Right lobe of liver (tissue), 6 donors: ENCODE results near the gene HNRNPA1. TPM values are rescaled to one million over a fixed set of nuclear protein-coding genes. Genes with fewer than 3 reads are reported as not detected.

ENCODE experiments used
- ATAC-seq, 4 donors: fragments of 200-7000 bp; cut with Tn5 transposase; one replicate each; pipeline ENCODE4 v1.9.1; 2020; ENCODE audit warnings: mild to moderate bottlenecking in 4 of 4, moderate library complexity in 4 of 4
- DNase-seq, 3 donors: peaks; one replicate each; pipeline ENCODE4 v3.0.0-alpha.2; 2020
- H3K27ac ChIP-seq, 3 donors: fragments of 200-600 bp; one replicate each; pipeline ENCODE4 v1.8.0; 2022
- H3K27me3 ChIP-seq, 2 donors: fragments of 200-600 bp; one replicate each; pipeline ENCODE4 v1.8.0; 2022
- H3K36me3 ChIP-seq, 4 donors: fragments of 200-600 bp; sonication (generic) in 1 of 4; one replicate each; pipeline versions ENCODE4 v1.5.1 to v1.8.0; 2017 to 2022; ENCODE audit warnings: control low read depth in 1 of 4
- H3K4me1 ChIP-seq, 4 donors: fragments of 200-600 bp; sonication (generic) in 1 of 4; one replicate each; pipeline versions ENCODE4 v1.5.1 to v1.8.0; 2017 to 2022; ENCODE audit warnings: control low read depth in 1 of 4
- H3K4me3 ChIP-seq, 3 donors: fragments of 200-600 bp; one replicate each; pipeline ENCODE4 v1.8.0; 2022
- H3K9me3 ChIP-seq, 4 donors: fragments of 200-600 bp; sonication (generic) in 1 of 4; one replicate each; pipeline versions ENCODE4 v1.5.1 to v1.8.0; 2017 to 2022; ENCODE audit warnings: control low read depth in 1 of 4
- POLR2A ChIP-seq: fragments of 450-650 bp; IDR thresholded peaks from one replicate; pipeline ENCODE4 v1.6.1; 2017; ENCODE audit warnings: antibody characterized with exemption, mild to moderate bottlenecking
- WGBS: methylation state at CpG from one replicate; pipeline ENCODE4 v1.1.6; 2018; ENCODE audit warnings: low coverage, low lambda C conversion rate; ENCODE audit not compliant: insufficient coverage; ENCODE audit errors: missing lambda C conversion rate; 5-methylcytosine and 5-hydroxymethylcytosine counted together
- intact Hi-C, 2 donors: fragments of 100-400 bp; cut with DNase I; formaldehyde crosslinking; loops; one replicate each; pipeline versions ENCODE4 v1.11.2 to v1.14.1; 2022
- total RNA-seq, 6 experiments: library from RNA; depleted of rRNA in 2 of 6; stranded (reverse); fragments of >200 nt in 2 of 6; fragmentation: NEBNext Ultra II Directional in 3 of 6; extraction: Animal tissue kit (Norgen Biotek cat#: 25700) in 3 of 6; gene quantifications; one replicate each; pipeline versions ENCODE4 v1.1.0 to v1.2.4, GENCODE V29; 2016 to 2023
- TF ChIP-seq, protein P1 (sequence below), 4 donors: fragments of 200-600 bp in 3 of 4; fragments of 450-650 bp in 1 of 4; IDR thresholded peaks; one replicate each; pipeline versions ENCODE4 v1.5.1 to v1.8.0; 2016 to 2022; ENCODE audit warnings: antibody characterized with exemption in 4 of 4, mild to moderate bottlenecking in 2 of 4
- donor health status: DM: no; HTN: yes; CAD: no.
- donor health status: DM: no; HTN: no; CAD: no.
- donor health status: DM: no; HTN: no; CAD: no.
- donor health status: DM: no; HTN: yes; CAD: no.
- donor health status: DM: no; HTN: yes; CAD: no.

Gene HNRNPA1
- total RNA-seq, 6 experiments from 2014 or later, result 87.3 to 211 (median 161) TPM

DNA sequence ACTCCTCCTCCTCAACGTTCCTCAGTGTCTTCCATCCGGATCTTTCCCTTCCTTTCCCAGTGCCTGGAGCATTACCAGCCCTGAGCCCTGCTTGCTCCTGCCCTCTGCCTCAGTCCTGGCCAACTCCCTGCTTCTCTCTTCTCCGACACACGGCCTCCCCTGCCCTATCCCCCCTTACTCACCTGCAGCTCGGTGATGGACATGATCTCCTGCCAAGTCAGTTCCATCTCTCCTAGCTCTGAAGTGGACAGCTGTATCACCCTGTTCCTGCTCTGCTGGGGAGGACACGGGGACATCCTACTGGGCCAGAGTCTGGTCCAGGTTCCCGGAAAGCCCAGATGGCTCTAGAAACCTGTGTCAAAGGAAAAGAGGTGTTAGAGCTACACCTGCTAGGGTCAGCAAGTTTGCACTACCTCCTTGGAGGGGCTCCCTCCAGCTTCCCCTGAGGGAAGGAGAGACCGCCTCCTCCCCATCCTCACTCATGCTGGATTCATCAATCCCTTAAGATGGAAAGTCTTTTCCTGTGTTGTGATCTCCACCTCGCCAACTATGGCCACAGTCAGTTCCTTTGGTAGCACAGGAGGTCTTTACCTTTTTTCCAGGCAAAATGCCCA lies 14.5 kb downstream of the HNRNPA1 start:
- H3K36me3 ChIP-seq, result no peaks in the 10 kb centered on the region

DNA sequence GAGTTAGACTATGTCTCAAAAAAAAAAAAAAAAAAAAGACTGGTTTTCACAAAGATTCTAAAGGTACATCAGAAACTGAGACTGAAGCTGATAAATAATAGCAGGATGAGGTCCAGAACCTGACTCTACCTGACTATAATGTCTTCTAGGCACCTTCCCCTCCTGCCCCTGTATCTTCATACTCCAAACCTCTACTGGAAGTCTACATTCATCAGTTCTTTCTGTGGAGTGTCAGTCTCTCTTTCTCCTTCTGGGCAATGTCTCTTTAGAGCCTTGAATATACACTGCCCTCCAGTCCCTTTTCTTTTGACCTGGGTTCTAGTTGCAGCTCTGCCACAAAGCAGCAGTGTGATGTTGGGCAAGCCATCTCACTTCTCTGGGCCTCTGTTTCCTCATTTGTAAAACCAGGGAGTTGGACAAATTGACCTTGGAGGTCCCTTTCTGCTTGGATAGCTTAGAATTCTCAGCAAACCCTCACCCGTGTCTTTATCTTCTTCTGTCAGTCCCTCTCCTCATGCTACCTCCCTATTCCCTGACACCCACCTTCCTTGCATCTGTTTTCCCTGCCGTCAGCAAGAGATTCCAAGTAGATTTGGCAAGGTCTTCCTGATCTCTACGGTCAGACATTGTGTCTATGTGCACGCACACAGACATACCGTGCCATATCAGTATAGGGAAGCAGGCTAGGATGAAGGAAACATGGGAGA lies 16.0 kb downstream of the HNRNPA1 start:
- DNase-seq, result no peak
- TF ChIP-seq POLR2A, result no peak
- TF ChIP-seq, protein P1, sequence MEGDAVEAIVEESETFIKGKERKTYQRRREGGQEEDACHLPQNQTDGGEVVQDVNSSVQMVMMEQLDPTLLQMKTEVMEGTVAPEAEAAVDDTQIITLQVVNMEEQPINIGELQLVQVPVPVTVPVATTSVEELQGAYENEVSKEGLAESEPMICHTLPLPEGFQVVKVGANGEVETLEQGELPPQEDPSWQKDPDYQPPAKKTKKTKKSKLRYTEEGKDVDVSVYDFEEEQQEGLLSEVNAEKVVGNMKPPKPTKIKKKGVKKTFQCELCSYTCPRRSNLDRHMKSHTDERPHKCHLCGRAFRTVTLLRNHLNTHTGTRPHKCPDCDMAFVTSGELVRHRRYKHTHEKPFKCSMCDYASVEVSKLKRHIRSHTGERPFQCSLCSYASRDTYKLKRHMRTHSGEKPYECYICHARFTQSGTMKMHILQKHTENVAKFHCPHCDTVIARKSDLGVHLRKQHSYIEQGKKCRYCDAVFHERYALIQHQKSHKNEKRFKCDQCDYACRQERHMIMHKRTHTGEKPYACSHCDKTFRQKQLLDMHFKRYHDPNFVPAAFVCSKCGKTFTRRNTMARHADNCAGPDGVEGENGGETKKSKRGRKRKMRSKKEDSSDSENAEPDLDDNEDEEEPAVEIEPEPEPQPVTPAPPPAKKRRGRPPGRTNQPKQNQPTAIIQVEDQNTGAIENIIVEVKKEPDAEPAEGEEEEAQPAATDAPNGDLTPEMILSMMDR (IDR thresholded peaks at IDR 0.05), result no peak
- H3K27me3 ChIP-seq, result no peaks in the 10 kb centered on the region

More for the DNA sequence above, 14.5 kb downstream of the HNRNPA1 start:
- H3K9me3 ChIP-seq, result no peaks in the 10 kb centered on the region
- H3K4me3 ChIP-seq, result no peak overlapping the region
- no peaks in the 10 kb centered on the region for H3K4me1 ChIP-seq
- DNase-seq (no peak), ATAC-seq (no peak)
- H3K27ac ChIP-seq, result no peak overlapping the region
- H3K27me3 ChIP-seq, result no peaks in the 10 kb centered on the region
- TF ChIP-seq, protein P1 (IDR thresholded peaks at IDR 0.05), result no peak
- no peak for TF ChIP-seq POLR2A
- WGBS, result 78% methylated on average over 7 of the region's 9 CpGs
- intact Hi-C loops, result loop anchor here (5.0 to 10.0 kb wide), 2 partner anchors 67 to 70 kb away; partner anchors contain the start of gene GPR84 (in 2 of the 2)

DNA sequence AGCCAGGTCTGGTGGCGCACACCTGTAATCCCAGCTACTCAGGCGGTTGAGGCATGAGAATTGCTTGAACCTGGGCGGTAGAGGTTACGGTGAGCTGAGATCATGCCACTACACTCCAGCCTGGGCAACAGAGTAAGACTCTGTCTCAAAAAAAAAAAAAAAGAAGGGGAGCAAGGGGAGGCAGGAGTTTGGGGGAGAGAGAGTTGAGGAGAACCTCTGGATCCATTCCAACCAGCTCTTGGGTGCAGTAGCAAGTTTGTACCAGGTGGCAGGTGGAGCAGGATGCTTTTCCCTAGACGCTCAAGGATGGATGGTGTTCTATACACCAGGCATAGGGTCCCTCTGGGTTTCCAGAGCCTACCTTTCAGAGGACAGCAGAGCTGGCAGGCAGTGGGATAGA lies 18.4 kb downstream of the HNRNPA1 start:
- H3K36me3 ChIP-seq, result no peaks in the 10 kb centered on the region
- TF ChIP-seq, protein P1 (IDR thresholded peaks at IDR 0.05), result no peak
- TF ChIP-seq POLR2A, result no peak
- H3K9me3 ChIP-seq, result no peaks in the 10 kb centered on the region
- intact Hi-C loops, result loop anchor here in 1 of 2 donors (10.0 kb wide), 1 partner anchor 66 kb away; the partner anchor contains the start of gene GPR84
- 64% methylated on average over 5 of the region's 5 CpGs for WGBS
- H3K4me1 ChIP-seq, result peaks cover 0 to 9% (median 0%) of the 10 kb centered on the region in 4 donors
- H3K27ac ChIP-seq, result no peak overlapping the region
- no peak for DNase-seq
- H3K27me3 ChIP-seq, result no peaks in the 10 kb centered on the region
- no peak for ATAC-seq
- H3K4me3 ChIP-seq, result no peak overlapping the region

More for the DNA sequence above, 16.0 kb downstream of the HNRNPA1 start:
- intact Hi-C loops, result loop anchor here in 1 of 2 donors (10.0 kb wide), 1 partner anchor 68 kb away; the partner anchor contains the start of gene GPR84
- H3K4me3 ChIP-seq, result no peak overlapping the region
- 69% methylated on average over 5 of the region's 5 CpGs for WGBS
- no peak overlapping the region for H3K27ac ChIP-seq
- H3K9me3 ChIP-seq, result no peaks in the 10 kb centered on the region
- no peak for ATAC-seq
- peaks cover 0 to 4% (median 0%) of the 10 kb centered on the region in 4 donors for H3K4me1 ChIP-seq
- H3K36me3 ChIP-seq, result no peaks in the 10 kb centered on the region

DNA sequence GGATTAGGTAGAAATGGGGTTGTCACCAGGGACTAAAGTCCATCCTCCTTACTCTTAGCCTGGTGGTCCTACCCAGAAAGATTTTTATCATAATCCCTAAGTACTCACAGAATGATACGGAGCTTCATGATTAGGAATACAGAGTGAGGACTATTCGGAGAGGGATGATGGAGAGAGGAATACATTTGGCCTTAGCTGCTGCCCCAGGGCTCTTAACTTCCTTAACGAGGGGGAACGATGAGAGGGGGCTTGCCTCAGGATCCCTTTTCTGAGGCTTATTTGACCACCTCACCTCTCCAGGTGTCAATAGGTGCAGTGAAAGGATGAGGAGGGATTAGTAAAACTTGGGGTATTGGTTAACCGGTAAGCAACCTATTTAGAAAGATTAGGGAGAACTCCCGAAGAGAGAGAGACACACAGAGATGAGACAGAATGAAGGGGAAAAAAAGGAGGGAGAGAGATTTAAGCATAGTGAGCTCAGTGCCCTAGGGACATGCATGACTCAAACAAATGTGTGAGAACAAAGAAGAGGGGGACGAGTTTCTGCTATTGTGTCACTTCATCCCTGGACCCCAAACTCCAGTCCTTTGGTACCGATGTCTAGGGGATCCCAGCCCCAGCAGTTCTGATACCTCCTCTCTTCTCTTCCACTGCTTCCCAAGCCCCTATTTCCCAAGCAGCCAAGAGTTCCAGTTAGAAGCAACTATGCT lies 19.1 kb downstream of the HNRNPA1 start:
- H3K27me3 ChIP-seq, result no peaks in the 10 kb centered on the region
- H3K4me3 ChIP-seq, result no peak overlapping the region

More for the DNA sequence above, 19.1 kb downstream of the HNRNPA1 start:
- TF ChIP-seq POLR2A, result no peak
- TF ChIP-seq, protein P1 (IDR thresholded peaks at IDR 0.05), result no peak
- peaks cover 0 to 17% (median 0%) of the 10 kb centered on the region in 4 donors for H3K4me1 ChIP-seq
- WGBS, result 27% methylated on average over 6 of the region's 8 CpGs
- no peaks in the 10 kb centered on the region for H3K9me3 ChIP-seq
- no peak for DNase-seq
- H3K36me3 ChIP-seq, result no peaks in the 10 kb centered on the region
- intact Hi-C loops, result loop anchor here in 1 of 2 donors (10.0 kb wide), 1 partner anchor 65 kb away; the partner anchor contains the start of gene GPR84
- no peak overlapping the region for H3K27ac ChIP-seq
- ATAC-seq, result no peak
